ENCODE measurements around the gene ST8SIA6. TPM values are rescaled to one million over a fixed set of nuclear protein-coding genes. Genes with fewer than 3 reads are reported as not detected.
"Not testable (repeated sequence)": the region's sequence is repeated elsewhere in the genome, so short reads cannot be mapped to it uniquely, and the experiment has no call there.

The ST8SIA6 gene
- total RNA-seq, 1 experiment from 2014 or later = 0.91 TPM

DNA sequence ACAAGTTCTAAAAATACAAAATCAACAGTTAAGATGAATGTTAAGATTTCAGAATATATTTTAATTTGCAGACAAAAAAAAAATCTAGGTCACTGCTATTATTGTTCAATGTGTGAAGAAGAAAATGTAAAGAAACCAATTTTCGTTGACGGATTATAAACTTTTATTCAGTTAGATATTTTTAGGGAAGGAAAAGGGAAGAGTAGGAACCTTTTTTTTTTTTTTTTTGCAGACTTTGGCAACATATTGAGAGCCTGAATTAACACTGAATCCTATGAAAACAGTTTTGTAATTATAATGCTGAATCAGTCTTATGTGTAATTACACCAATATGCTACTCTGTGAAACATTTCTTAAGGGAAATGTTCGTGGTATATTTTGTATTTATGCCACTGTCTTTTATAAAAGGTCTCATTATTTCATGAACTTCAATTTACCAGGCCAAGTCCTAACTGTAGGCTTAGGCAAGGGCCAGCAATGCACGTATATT lies 106.3 kb downstream of the ST8SIA6 start:
- DNase-seq (ENCODE audit: low read depth) = no peak

DNA sequence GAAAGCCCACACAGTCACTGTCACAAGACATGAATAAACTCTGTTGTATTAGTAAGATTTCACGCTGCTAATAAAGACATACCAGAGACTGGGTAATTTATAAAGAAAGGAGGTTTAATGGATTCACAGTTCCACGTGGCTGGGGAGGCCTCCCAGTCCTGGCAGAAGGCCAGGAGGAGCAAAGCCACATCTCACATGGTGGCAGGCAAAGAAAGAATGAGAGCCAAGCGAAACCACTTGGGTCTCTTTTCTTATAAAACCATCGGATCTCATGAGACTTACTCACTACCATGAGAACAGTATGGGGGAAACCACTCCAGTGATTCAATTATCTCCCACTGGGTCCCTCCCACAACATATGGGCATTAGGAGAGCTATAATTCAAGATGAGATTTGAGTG lies 110.2 kb downstream of the ST8SIA6 start:
- peak; percentile 21 for DNase-seq (ENCODE audit: low read depth)

DNA sequence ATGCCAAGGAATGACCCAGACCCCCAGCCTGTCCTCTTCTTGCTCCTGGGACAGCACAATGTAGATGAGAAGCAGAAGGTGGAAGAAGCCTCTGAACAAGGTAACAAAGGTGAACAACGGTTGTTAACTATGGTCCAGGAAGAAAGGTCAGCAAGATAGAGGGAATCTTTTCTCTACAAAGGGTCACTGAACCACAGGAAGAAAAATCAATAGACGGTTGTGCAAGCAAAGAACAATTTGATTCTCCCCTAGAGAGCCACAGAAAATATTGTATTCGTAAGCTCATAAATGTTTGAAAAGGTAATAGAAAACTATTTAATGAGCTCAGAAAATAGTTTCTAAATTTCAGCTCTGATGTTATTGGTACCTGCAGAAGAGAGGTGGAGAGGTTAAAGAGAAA lies 111.3 kb downstream of the ST8SIA6 start:
- DNase-seq (ENCODE audit: low read depth) = no peak

DNA sequence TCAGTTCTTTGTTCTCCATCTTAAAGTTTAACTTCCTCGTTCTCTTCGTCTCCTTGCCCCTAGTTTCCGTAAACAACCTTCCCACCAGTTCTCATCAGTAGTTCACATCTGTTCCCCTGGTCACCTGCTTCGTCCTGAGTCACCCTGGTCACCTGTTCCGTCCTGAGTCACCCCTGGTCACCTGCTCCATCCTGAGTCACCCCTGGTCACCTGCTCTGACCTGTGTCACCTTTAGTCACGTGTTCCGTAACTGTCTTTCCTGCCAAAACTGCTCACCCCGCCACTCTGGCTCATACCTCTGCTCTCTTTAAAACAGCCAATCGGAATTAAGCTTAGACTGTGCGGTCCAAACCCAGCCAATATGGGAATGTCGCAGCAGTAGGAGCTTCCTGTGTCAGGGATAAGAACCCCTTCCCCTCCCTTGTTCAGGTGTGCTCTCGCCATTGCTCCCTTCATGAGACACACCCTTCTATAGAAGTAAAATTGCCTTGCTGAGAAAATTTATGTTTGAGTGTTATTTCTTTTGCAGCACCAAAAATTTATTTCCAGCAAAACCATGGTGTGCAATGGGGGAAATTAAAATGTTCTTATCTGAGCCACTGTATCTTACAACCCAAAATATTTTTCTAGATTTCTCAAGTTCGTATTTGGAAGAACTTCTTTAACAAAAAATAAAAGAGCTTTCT lies 114.1 kb downstream of the ST8SIA6 start:
- DNase-seq (ENCODE audit: low read depth) = no peak

DNA sequence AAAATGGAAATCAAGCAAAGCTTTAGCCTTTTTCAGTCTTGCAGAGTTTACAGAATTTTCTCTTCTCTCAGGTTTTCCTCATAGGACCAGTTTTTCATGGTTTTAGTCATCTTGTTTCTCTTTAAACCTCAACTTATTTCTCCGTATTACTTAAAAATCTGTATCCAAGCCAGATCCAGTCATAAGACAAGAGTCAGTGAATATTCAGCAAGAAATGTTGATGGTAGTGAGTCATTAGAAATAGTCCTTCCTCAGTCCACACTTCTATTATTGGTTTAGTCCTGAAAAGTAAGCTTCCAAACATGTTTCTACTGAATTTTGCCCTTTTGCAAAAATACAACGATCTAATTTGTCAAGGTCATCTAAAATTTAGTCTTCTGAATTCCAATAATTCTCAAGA lies 119.3 kb downstream of the ST8SIA6 start:
- DNase-seq (ENCODE audit: low read depth) = no peak

DNA sequence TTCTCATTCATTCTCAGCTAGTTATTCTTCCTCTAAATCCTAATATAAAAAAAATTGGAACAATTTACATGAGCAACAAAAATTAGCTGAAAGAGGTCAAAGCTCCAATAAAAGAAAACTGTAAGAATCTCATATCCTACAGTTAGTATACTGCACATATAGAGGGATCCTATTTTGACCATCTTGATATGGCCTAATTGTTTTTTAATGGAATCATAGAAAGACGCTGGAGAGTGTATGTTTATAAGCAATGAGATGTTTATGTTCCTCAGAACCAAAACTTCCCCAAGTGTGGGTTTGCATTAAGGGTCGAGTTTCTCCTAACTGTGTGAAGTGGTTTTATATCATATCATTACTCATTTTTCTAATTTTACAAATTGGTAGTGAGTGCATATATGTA lies 123.9 kb downstream of the ST8SIA6 start:
- no peak for DNase-seq (ENCODE audit: low read depth)

DNA sequence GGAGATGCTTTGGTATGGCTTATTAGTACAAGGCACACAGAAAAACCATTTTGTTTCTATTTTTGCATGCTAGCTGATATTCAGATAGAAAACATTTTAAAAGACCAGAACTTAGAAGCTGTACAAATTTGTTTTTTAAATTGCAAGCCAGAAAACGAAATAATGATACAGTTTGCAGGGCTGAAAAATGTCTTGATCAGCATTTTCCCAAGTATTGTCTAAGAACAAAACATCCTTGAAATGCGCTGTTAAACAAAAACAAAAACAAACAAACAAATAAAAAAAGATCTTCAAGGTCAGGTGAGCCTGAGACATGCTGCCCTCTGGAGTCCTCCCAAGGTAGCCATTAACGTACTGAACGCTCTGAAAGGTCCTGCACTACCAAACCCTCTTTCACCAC lies 128.0 kb downstream of the ST8SIA6 start:
- no peak for DNase-seq (ENCODE audit: low read depth)

DNA sequence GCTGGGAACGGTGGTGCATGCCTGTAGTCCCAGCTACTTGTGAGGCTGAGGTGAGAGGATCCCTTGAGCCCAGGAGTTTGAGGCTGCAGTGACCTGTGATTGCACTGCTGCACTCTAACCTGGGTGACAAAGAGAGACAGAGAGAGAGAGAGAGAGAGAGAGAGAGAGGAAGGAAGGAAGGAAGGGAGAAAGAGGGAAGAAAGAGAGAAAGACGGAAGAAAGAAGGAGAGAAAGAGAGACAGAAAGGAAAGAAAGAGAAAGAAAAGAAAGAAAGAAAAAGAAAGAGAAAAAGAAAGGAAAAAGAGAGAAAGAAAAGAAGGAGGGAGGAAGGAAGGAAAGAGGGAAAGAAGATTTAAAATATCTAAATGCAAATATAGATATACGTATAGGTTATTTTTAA lies 132.4 kb downstream of the ST8SIA6 start:
- DNase-seq (ENCODE audit: low read depth) = not testable (repeated sequence)

DNA sequence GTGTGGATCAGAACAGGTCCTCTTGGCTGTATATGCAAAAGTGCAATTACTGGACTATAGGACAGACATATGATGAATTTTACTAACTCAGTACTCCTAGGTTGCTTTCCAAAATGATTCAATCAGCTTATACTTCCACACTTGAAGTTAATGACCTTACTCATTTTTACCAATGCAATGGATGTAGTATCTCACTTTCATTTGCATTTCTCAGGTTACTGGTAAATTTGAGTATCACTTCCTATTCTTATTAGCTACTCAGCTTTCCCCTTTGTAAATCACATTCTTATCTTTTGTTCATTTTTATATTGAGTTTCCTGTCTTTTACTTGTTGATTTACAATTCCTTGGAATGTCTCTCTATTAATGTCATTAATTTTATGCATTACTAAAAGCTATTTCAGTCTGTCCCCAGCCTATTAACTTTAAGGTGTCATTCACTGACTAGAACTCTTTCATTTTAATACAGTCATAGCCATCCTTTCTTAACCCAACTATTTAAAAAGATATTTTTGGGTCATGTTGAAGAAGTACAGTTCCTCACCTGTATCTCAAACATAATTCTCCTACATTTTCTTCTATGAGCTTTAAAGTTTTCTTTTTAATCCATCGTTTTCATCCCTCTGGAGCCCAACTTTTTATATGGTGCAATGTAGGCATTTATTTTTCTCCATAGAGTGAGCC lies 137.8 kb downstream of the ST8SIA6 start:
- no peak for DNase-seq (ENCODE audit: low read depth)

DNA sequence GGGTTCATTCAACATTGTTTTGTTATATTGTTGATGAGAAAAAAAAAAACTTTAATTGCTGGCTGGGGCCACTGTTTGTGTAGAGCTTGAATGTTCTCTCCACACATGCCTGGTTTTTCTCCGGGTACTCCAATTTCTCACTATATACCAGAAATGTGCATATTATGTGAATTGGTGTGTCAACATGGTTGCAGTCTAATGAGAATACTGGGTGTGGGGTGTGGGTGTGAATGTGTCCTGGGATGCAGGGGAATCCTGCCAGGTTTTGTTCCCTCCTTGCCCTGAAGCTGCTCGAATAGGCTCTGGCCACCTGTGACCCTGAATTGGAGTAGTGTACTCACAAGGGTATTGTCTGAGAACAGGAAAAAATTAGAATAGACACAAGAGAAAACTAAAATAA lies 145.0 kb downstream of the ST8SIA6 start:
- DNase-seq (ENCODE audit: low read depth) = no peak

DNA sequence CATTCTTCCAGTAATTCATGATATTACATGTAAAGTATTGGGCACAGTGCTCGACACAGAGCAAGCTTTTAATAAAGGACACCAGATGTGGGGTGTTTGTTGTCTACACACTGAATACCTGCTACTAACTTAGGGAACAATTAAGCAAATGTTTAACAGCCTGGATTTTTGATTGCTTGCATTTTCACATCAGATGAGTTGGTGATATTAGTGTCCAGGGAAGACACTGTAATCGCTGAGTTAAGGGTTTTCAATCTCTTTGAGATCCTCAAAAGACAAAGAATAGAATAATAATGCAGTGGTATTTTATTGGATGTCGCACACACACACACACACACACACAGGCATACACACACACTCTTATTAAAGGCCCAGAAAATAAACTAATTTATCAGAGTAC lies 147.3 kb downstream of the ST8SIA6 start:
- no peak for DNase-seq (ENCODE audit: low read depth)

DNA sequence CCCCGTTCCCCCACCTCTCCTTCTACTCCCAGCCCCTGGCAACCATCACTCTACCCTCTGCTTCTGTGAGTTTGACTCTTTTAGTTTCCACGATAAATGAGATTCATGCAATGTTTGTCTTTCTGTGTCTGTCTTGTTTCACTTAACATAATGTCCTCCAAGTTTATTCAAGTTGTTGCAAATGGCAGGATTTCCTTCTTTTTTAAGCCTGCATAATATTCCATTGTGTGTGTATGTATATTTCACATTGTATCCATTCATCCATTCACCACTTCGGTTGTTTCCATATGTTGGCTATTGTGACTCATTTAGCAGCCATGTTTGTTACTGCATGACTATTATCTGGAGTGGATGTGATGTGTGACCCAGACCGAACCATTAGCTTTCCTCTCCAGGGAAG lies 162.0 kb downstream of the ST8SIA6 start:
- DNase-seq (ENCODE audit: low read depth) = no peak

DNA sequence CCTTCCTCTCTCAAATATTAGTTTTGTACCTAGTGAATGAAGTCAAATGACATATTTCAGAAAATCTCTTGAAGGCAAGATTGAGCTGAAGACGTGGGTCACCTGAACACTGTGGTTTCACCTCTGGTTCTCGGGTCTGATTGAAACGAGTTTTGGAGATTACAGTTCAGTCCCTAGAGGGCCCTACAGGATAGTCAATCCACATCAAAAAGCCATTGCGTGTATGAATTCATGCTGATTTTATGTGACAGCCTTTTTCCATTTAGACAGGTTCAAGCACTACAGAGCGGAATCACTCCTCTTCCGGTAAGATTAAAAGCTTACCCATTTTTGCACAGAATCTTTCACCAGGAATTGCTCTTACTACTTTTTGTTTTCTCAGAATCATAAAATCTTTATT lies 164.2 kb downstream of the ST8SIA6 start:
- peak; percentile 8 for DNase-seq (ENCODE audit: low read depth)

DNA sequence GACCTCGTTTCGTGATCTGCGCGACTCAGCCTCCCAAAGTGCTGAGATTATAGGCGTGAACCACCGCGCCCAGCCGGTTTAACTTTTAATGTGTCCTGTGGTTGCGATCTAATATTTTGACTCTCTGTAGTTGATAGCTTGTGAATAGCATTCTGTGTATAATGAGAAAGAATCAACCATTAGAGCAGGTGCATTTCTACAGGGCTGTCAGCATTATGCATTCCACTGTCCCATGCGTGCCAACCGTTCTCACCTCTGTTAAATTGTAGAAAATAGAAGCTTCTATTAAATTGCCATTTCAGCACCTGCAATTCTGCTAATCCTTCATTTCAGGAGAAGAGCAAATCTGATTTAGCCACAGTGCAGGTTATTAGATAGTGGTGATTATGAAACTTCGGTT lies 164.6 kb downstream of the ST8SIA6 start:
- DNase-seq (ENCODE audit: low read depth) = no peak

DNA sequence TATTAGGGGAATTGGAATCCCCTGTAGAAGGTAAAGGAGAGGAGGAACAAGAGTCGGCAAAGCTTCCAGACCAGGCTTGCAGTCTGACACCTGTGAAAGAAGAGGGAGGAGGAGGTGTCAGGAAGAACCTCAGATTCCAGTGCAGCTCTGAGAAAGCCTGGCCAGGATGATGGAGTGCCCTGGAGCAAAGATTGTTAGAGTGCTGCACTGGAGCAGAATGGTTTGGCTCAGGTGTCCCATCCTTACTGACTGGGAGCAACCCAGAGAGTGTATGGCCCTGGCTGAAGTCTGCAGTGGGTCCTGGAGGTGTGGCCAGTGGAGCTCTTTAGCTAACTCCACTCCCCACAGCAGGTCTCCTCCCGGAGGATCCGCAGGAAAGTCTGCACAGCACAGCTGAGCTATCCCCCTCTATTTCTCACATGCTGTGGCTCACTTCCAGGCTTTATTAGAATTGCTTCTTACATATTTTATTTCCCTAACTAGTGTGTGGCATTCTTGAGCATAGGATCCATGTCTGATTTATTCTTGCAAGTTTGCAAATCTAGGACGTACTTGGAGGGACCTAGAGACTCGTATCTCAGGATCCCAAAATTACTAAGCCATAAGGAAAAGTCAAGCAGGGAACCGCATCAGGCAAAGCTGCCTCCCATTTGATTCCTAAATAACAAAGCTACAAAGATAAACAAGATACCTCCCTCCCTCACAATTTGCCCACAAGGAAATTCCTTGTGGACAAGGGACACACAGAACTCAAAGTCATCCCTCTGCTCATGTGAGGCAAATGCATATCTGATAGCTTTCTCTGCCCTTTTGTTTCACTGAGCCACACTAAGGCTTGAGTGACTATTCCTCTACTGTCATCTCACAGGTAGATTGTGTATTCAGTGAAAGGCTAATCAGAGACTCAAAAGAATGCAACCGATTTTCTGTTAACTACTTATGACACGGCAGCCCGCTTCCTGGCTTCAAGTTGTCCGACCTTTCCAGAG lies 167.5 kb downstream of the ST8SIA6 start:
- no peak for DNase-seq (ENCODE audit: low read depth)

DNA sequence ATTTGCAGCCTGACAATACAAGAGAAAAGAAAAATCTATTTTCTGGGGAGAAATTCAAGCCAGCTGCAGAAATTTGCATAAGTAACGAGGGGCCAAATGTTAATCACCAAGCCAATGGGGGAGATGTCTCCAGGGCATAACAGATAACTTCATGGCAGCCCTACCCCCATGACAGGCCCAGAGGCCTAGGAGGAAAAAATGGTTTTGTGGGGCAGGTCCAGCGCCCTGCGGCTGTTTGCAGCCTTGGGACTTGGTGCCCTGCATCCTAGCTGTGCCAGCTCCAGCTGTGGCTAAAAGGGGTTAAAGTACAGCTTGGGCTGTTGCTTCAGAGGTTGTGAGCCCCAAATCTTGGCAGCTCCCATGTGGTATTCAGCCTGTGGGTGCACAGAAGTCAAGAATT lies 172.1 kb downstream of the ST8SIA6 start:
- no peak for DNase-seq (ENCODE audit: low read depth)

DNA sequence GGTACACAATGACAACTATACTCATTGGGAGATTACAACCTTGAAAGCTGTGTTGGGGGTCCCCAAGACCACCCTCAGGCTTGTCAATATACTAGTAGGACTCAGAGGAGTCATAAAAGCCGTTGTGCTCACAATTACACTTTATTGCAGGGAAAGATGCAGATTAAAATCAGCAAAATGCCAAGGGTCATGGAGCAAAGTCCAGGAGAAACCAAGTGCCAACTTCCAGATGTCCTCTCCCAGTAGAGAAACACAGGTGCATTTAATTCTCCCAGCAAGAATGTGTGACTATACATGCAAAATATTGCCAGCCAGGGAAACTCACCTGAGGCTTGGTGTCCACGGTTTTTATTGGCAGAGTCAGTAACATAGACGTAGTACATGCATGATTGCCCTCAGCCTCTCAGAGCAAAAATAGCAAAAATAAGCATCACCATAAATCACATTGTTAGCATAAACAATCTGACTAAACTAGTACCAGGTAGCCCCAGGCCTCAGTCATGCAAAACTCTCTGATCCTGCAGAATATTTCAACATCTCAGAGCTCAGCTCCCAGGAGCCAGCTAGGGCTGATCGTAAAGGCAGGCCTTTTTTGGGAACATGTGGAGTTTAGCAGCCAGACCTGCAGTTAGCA lies 175.7 kb downstream of the ST8SIA6 start:
- DNase-seq (ENCODE audit: low read depth) = no peak

DNA sequence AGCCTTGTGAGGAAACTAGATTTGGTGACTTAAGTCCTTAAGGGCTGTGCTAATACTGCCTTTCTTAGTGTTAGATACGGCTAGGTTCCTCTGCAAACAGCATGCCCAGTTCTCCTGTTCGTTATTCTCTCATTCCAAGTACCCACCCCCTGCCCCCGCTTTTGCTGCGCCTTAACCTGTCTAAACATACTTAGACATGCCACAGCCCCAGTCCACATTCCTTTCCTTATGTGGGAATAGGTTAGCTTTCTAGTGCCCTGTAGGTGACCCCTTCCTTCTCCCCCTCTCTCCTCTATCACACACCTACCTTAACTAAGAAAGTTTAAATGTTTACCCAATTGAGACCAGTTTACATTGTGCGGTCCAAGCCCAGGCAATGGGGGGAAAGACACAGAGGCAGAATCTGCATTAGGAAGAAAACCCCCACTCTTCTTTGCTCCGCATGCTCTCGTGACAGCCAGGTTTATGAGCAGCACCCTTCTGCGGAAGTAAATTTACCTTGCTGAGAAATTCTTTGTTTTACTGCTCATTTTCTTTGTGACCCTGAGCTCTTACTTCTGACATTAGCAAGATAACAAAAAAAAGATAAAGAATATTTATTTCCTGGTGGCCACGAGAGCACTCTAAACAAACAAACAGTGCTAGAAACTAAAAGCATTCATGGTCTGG lies 177.5 kb downstream of the ST8SIA6 start:
- DNase-seq (ENCODE audit: low read depth) = no peak

DNA sequence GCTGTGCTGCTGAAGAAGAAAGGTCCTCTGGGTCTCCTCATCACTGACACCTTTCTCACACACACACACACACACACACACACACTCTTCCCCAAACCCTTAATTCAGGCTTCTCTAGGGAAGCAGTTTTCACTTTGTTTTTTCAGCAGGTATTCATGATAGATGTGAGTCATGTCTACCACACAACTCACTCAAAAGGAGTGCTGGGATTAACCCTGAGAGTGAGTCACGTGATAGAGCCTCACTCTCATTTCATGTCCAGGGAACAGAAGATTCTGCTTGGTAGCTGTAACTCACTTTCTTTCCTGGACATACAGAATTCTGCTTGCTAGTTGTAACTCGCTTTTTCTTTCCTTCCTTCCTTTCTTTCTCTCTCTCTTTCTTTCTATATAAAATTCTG lies 181.0 kb downstream of the ST8SIA6 start:
- DNase-seq (ENCODE audit: low read depth) = peak; percentile 64

DNA sequence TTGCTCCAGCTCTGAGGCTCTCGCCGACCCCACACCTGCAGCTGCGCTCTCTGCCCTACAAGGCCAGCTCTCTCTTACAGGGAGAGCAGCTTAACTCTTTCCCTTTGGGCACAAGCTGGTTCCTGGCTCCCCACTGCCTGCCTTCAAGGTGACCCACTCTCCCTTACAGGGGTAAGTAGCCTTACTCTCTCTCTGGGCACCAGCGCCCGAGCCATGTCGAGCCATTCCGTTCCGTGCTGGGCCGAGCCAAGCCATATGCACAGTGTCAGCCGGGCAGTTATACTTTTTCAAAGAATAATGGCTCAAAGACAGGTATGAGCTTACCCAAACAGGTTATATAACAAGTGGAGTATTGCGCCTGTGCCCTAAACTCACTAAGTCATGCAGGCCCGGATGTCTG lies 181.7 kb downstream of the ST8SIA6 start:
- DNase-seq (ENCODE audit: low read depth) = no peak

All from Daoy (cell line).